ENCODE data around the gene CLNK.

Gene CLNK

DNA sequence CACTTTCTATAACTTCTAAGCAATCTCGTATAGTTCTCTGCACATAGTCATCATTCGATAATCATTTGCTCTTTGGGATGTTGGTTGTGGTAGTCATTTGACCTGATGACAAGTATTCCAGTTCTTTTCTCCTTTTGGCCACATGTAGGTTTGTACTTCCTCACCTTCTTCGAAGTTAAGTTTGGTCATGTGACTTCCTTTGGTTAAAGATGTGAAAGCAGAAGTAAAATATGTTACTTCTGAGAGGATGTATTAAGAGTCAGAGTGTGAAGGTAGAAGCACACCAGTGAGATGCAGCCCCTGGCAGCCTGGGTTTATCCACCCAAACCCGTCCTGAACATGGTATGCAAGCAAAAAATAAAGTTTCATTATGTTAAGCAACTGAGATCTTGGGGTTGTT lies 178.5 kb downstream of the CLNK start:
- Histone ChIP-seq H3K36me3 (ENCODE audit: insufficient read depth) (no peaks in the 10 kb centered on the region), H3K79me2 (ENCODE audit: insufficient read depth, low read depth) (no peaks in the 10 kb centered on the region), H3K27ac (no peak overlapping the region), H3K4me3 (IDR thresholded peaks at IDR 0.05; ENCODE audit: insufficient read depth, low read depth, low read length) (no peak overlapping the region), H3K4me1 (ENCODE audit: low read depth, poor library complexity, severe bottlenecking) (no peaks in the 10 kb centered on the region), H4K20me1 (ENCODE audit: insufficient read depth) (no peaks in the 10 kb centered on the region), H3K4me2 (no peak overlapping the region), H3K27me3 (ENCODE audit: insufficient read depth, low read depth) (no peaks in the 10 kb centered on the region), H2AFZ (ENCODE audit: low read depth) (no peak overlapping the region), H3K9ac (no peak overlapping the region)
- TF ChIP-seq, protein P1, sequence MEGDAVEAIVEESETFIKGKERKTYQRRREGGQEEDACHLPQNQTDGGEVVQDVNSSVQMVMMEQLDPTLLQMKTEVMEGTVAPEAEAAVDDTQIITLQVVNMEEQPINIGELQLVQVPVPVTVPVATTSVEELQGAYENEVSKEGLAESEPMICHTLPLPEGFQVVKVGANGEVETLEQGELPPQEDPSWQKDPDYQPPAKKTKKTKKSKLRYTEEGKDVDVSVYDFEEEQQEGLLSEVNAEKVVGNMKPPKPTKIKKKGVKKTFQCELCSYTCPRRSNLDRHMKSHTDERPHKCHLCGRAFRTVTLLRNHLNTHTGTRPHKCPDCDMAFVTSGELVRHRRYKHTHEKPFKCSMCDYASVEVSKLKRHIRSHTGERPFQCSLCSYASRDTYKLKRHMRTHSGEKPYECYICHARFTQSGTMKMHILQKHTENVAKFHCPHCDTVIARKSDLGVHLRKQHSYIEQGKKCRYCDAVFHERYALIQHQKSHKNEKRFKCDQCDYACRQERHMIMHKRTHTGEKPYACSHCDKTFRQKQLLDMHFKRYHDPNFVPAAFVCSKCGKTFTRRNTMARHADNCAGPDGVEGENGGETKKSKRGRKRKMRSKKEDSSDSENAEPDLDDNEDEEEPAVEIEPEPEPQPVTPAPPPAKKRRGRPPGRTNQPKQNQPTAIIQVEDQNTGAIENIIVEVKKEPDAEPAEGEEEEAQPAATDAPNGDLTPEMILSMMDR (conservative IDR thresholded peaks at IDR 0.05; ENCODE audit: low read depth, low read length) = no peak

DNA sequence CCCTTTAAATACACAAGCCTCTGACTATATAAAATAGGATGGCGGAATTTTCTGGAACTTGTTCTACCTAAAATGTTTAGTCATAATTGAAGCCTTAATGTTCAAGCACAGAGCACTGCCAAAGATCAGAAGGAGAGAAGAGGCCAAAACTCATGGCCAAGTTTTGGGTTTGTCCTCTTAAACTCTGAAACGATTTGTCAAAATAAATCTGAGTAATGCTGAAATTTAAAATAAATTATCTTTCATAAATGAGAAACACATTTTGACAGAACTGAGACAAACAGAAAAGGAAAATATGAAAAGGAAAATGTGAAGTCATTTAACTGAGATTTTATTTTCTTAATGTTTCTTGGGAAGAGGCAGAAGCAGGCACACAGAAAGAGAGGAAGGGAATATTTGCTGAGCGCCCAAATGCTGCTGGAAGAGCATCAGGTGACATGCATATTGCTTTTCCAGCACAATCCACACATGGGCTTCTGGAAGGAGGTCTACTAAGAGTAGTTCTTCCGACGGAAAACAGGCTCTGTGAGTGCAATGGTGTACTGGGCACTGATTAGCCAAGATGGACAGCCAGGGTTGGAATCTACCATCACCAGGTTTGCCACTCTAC lies 179.9 kb downstream of the CLNK start:
- TF ChIP-seq, protein P1 (conservative IDR thresholded peaks at IDR 0.05; ENCODE audit: low read depth, low read length) = no peak
- Histone ChIP-seq H3K9ac (no peak overlapping the region), H3K36me3 (ENCODE audit: insufficient read depth) (no peaks in the 10 kb centered on the region), H3K79me2 (ENCODE audit: insufficient read depth, low read depth) (no peaks in the 10 kb centered on the region), H3K4me2 (no peak overlapping the region), H4K20me1 (ENCODE audit: insufficient read depth) (no peaks in the 10 kb centered on the region), H3K27me3 (ENCODE audit: insufficient read depth, low read depth) (no peaks in the 10 kb centered on the region), H3K27ac (no peak overlapping the region), H3K4me3 (IDR thresholded peaks at IDR 0.05; ENCODE audit: insufficient read depth, low read depth, low read length) (no peak overlapping the region), H2AFZ (ENCODE audit: low read depth) (no peak overlapping the region), H3K4me1 (ENCODE audit: low read depth, poor library complexity, severe bottlenecking) (no peaks in the 10 kb centered on the region)

- H3K27ac ChIP-seq = no peak overlapping the region
- no peak overlapping the region for H3K9ac ChIP-seq
- H3K4me3 ChIP-seq (IDR thresholded peaks at IDR 0.05; ENCODE audit: insufficient read depth, low read depth, low read length) = no peak overlapping the region
- TF ChIP-seq, protein P1 (conservative IDR thresholded peaks at IDR 0.05; ENCODE audit: low read depth, low read length) = no peak
- no peaks in the 10 kb centered on the region for H3K36me3 ChIP-seq (ENCODE audit: insufficient read depth)
- no peaks in the 10 kb centered on the region for H3K79me2 ChIP-seq (ENCODE audit: insufficient read depth, low read depth)
- no peaks in the 10 kb centered on the region for H3K4me1 ChIP-seq (ENCODE audit: low read depth, poor library complexity, severe bottlenecking)
- no peaks in the 10 kb centered on the region for H3K27me3 ChIP-seq (ENCODE audit: insufficient read depth, low read depth)
- H4K20me1 ChIP-seq (ENCODE audit: insufficient read depth) = no peaks in the 10 kb centered on the region
- no peak overlapping the region for H2AFZ ChIP-seq (ENCODE audit: low read depth)
- H3K4me2 ChIP-seq = no peak overlapping the region
Observed at GRCh38 chr4:10502717-10503116, 181.9 kb downstream of the CLNK start.

- Histone ChIP-seq H3K4me2 (no peak overlapping the region), H3K36me3 (ENCODE audit: insufficient read depth) (no peaks in the 10 kb centered on the region), H3K79me2 (ENCODE audit: insufficient read depth, low read depth) (no peaks in the 10 kb centered on the region), H3K9ac (no peak overlapping the region), H3K4me3 (IDR thresholded peaks at IDR 0.05; ENCODE audit: insufficient read depth, low read depth, low read length) (no peak overlapping the region), H3K4me1 (ENCODE audit: low read depth, poor library complexity, severe bottlenecking) (no peaks in the 10 kb centered on the region), H2AFZ (ENCODE audit: low read depth) (no peak overlapping the region), H3K27ac (no peak overlapping the region), H3K27me3 (ENCODE audit: insufficient read depth, low read depth) (no peaks in the 10 kb centered on the region), H4K20me1 (ENCODE audit: insufficient read depth) (no peaks in the 10 kb centered on the region)
- TF ChIP-seq, protein P1 (conservative IDR thresholded peaks at IDR 0.05; ENCODE audit: low read depth, low read length) = no peak
Observed at GRCh38 chr4:10500776-10501175, 183.8 kb downstream of the CLNK start.
